H9 (cell line): Measurements from ENCODE around the gene UGT1A7. TPM values are rescaled to one million over a fixed set of nuclear protein-coding genes. Genes with fewer than 3 reads are reported as not detected.

Experiments
- DNase-seq: peaks from one replicate; pipeline ENCODE4 v3.0.0-alpha.2; 2017
- H2AFZ ChIP-seq: one replicate; pipeline ENCODE4 v1.6.1; 2013; ENCODE audit warnings: mild to moderate bottlenecking, low read length, control low read depth, moderate library complexity
- H2AK5ac ChIP-seq: 2 replicates; pipeline ENCODE4 v1.6.1; 2013; ENCODE audit warnings: low read length, control low read depth, mixed read lengths; ENCODE audit not compliant: insufficient read length
- H2BK120ac ChIP-seq: one replicate; pipeline ENCODE4 v1.6.1; 2013; ENCODE audit warnings: low read depth, mild to moderate bottlenecking, low read length, control low read depth, inconsistent platforms; ENCODE audit not compliant: poor library complexity, severe bottlenecking
- H2BK12ac ChIP-seq: 2 replicates; pipeline ENCODE4 v1.6.1; 2013; ENCODE audit warnings: low read length, control low read depth, mixed read lengths, low read depth; ENCODE audit not compliant: insufficient read length
- H2BK15ac ChIP-seq: 2 replicates; pipeline ENCODE4 v1.6.1; 2013; ENCODE audit warnings: low read depth, low read length, control low read depth
- H2BK20ac ChIP-seq: one replicate; pipeline ENCODE4 v1.6.1; 2013; ENCODE audit warnings: low read depth, mild to moderate bottlenecking, low read length, control low read depth, inconsistent platforms; ENCODE audit not compliant: poor library complexity, severe bottlenecking
- H2BK5ac ChIP-seq: 2 replicates; pipeline ENCODE4 v1.6.1; 2013; ENCODE audit warnings: low read length, control low read depth, mixed read lengths; ENCODE audit not compliant: insufficient read length
- H3K14ac ChIP-seq: 2 replicates; pipeline ENCODE4 v1.6.1; 2013; ENCODE audit warnings: low read length, control low read depth; ENCODE audit not compliant: insufficient read depth
- H3K18ac ChIP-seq: 2 replicates; pipeline ENCODE4 v1.6.1; 2013; ENCODE audit warnings: low read depth, mild to moderate bottlenecking, mixed read lengths, low read length, control low read depth; ENCODE audit not compliant: insufficient read length
- H3K23ac ChIP-seq: 2 replicates; pipeline ENCODE4 v1.6.1; 2013; ENCODE audit warnings: low read length, control low read depth, mixed read lengths, low read depth; ENCODE audit not compliant: insufficient read length
- H3K23me2 ChIP-seq: 2 replicates; pipeline ENCODE4 v1.6.1; 2013; ENCODE audit warnings: low read depth, mild to moderate bottlenecking, mixed read lengths, low read length, control low read depth; ENCODE audit not compliant: insufficient read length, poor library complexity, severe bottlenecking
- H3K27ac ChIP-seq: 2 replicates; pipeline ENCODE4 v1.5.1; 2013; ENCODE audit warnings: low read length, control low read depth, mixed read lengths, low read depth; ENCODE audit not compliant: insufficient read length
- H3K27me3 ChIP-seq: 2 replicates; pipeline ENCODE4 v1.6.1; 2013; ENCODE audit warnings: low read length, control low read depth, inconsistent platforms; ENCODE audit not compliant: insufficient read depth
- H3K4ac ChIP-seq: 2 replicates; pipeline ENCODE4 v1.6.1; 2013; ENCODE audit warnings: low read depth, mild to moderate bottlenecking, control low read depth, inconsistent platforms, low read length, moderate library complexity
- H3K4me1 ChIP-seq: 2 replicates; pipeline ENCODE4 v1.6.1; 2013; ENCODE audit warnings: low read length, control low read depth, inconsistent platforms; ENCODE audit not compliant: insufficient read depth
- H3K4me2 ChIP-seq: 2 replicates; pipeline ENCODE4 v1.6.1; 2013; ENCODE audit warnings: low read length, control low read depth, mixed read lengths; ENCODE audit not compliant: insufficient read length, insufficient read depth
- H3K56ac ChIP-seq: 2 replicates; pipeline ENCODE4 v1.6.1; 2013; ENCODE audit warnings: low read depth, mild to moderate bottlenecking, mixed read lengths, low read length, control low read depth; ENCODE audit not compliant: insufficient read length
- H3K79me1 ChIP-seq: 2 replicates; pipeline ENCODE4 v1.6.1; 2013; ENCODE audit warnings: low read depth, mild to moderate bottlenecking, moderate library complexity, low read length, control low read depth, inconsistent platforms; ENCODE audit not compliant: insufficient read depth, poor library complexity, severe bottlenecking
- H3K79me2 ChIP-seq: 2 replicates; pipeline ENCODE4 v1.6.1; 2013; ENCODE audit warnings: low read length, control low read depth, inconsistent platforms; ENCODE audit not compliant: insufficient read depth
- H3K9ac ChIP-seq: 2 replicates; pipeline ENCODE4 v1.6.1; 2013; ENCODE audit warnings: low read length, control low read depth, mixed read lengths; ENCODE audit not compliant: insufficient read length; ENCODE audit errors: extremely low read depth
- H3K9me3 ChIP-seq: one replicate; pipeline ENCODE4 v1.6.1; 2013; ENCODE audit warnings: low read depth, low read length, inconsistent platforms; ENCODE audit not compliant: control insufficient read depth
- H3T11ph ChIP-seq: one replicate; pipeline ENCODE4 v1.6.1; 2013; ENCODE audit warnings: mild to moderate bottlenecking, low read length, control low read depth, inconsistent platforms
- H4K20me1 ChIP-seq: one replicate; pipeline ENCODE4 v1.6.1; 2013; ENCODE audit not compliant: control insufficient read depth, insufficient read length, insufficient read depth
- H4K5ac ChIP-seq: 2 replicates; pipeline ENCODE4 v1.6.1; 2013; ENCODE audit warnings: low read depth, mild to moderate bottlenecking, mixed read lengths, low read length, control low read depth; ENCODE audit not compliant: insufficient read length
- H4K8ac ChIP-seq: replicated peaks from 2 replicates; pipeline ENCODE4 v1.6.1; 2013; ENCODE audit warnings: low read length, control low read depth, mixed read lengths, low read depth; ENCODE audit not compliant: insufficient read length
- H4K91ac ChIP-seq: 2 replicates; pipeline ENCODE4 v1.6.1; 2013; ENCODE audit warnings: low read depth, mild to moderate bottlenecking, moderate library complexity, mixed read lengths, low read length, control low read depth; ENCODE audit not compliant: insufficient read length
- H3K27ac Mint-ChIP-seq, 3 experiments: 2 replicates in 2 of 3; 3 replicates in 1 of 3; pipeline ENCODE4 v1.8.0; 2020 to 2021; ENCODE audit warnings: mixed read lengths in 3 of 3, mild to moderate bottlenecking in 1 of 3, moderate library complexity in 1 of 3
- H3K27me3 Mint-ChIP-seq: 2 replicates; pipeline ENCODE4 v1.8.0; 2021; ENCODE audit warnings: low read depth, mild to moderate bottlenecking, moderate library complexity, mixed read lengths
- H3K36me3 Mint-ChIP-seq, 3 experiments: 2 replicates in 2 of 3; 3 replicates in 1 of 3; pipeline ENCODE4 v1.8.0; 2020 to 2021; ENCODE audit warnings: low read depth in 3 of 3, mixed read lengths in 3 of 3; ENCODE audit not compliant: insufficient read depth in 1 of 3
- H3K4me1 Mint-ChIP-seq, 2 experiments: 2 replicates each; pipeline ENCODE4 v1.8.0; 2020; ENCODE audit warnings: mixed read lengths in 2 of 2
- H3K4me3 Mint-ChIP-seq, 2 experiments: 2 replicates in 1 of 2; 3 replicates in 1 of 2; pipeline ENCODE4 v1.8.0; 2020 to 2021; ENCODE audit warnings: mild to moderate bottlenecking in 2 of 2, mixed read lengths in 2 of 2, moderate library complexity in 1 of 2
- H3K9me3 Mint-ChIP-seq, 2 experiments: 2 replicates in 1 of 2; 3 replicates in 1 of 2; pipeline ENCODE4 v1.8.0; 2020; ENCODE audit warnings: mild to moderate bottlenecking in 2 of 2, mixed read lengths in 2 of 2, moderate library complexity in 1 of 2
- CTCF ChIP-seq: fragments of 200-600 bp; sonication (generic); conservative IDR thresholded peaks from 3 replicates; pipeline ENCODE4 v1.8.0; 2021; ENCODE audit warnings: antibody characterized with exemption, mild to moderate bottlenecking
- WGBS: extraction: QIAGEN DNeasy Blood & Tissue Kit; methylation state at CpG from one replicate; pipeline ENCODE4 v1.1.7; 2013; ENCODE audit warnings: missing lambda C conversion rate, low lambda C conversion rate, mixed read lengths; ENCODE audit not compliant: insufficient read length; ENCODE audit errors: extremely low coverage; 5-methylcytosine and 5-hydroxymethylcytosine counted together
- total RNA-seq: library from RNA; stranded (reverse); gene quantifications from 2 replicates; pipeline ENCODE4 v1.2.1, GENCODE V29; 2021

Gene UGT1A7
- total RNA-seq, 1 experiment from 2014 or later = not detected

- Histone ChIP-seq H3K18ac (no peak overlapping the region), H2BK5ac (no peak overlapping the region), H3T11ph (no peak overlapping the region), H3K79me1 (no peaks in the 10 kb centered on the region), H3K14ac (no peak overlapping the region; the same call in 1 of the 2 replicates), H4K5ac (no peak overlapping the region), H4K91ac (no peak overlapping the region), H3K79me2 (no peaks in the 10 kb centered on the region), H3K23me2 (no peaks in the 10 kb centered on the region), H2AK5ac (no peak overlapping the region), H3K4me2 (no peak overlapping the region), H4K8ac (no peak overlapping the region), H3K9ac (no peak overlapping the region), H4K20me1 (no peaks in the 10 kb centered on the region), H3K27me3 (no peaks in the 10 kb centered on the region), H3K23ac (no peak overlapping the region), H2BK15ac (no peak overlapping the region), H3K4me1 (no peaks in the 10 kb centered on the region), H2BK12ac (no peak overlapping the region), H2AFZ (no peak overlapping the region), H3K9me3 (no peaks in the 10 kb centered on the region), H3K4ac (no peak overlapping the region), H3K56ac (no peak overlapping the region), H3K27ac (no peak overlapping the region), H2BK120ac (no peak overlapping the region), H2BK20ac (no peak overlapping the region)
- H3K9me3 Mint-ChIP-seq = peaks cover 0 to 3% of the 10 kb centered on the region in 2 experiments; a peak in 1 of 5 replicates
- H3K4me3 Mint-ChIP-seq = no peak overlapping the region
- WGBS = no CpG with 5 or more reads among the region's 18 CpGs
- no peak overlapping the region for H3K27ac Mint-ChIP-seq
- no peaks in the 10 kb centered on the region for H3K4me1 Mint-ChIP-seq
- peaks cover 10% of the 10 kb centered on the region for H3K27me3 Mint-ChIP-seq
- peak; percentile 23 for DNase-seq
- no peaks in the 10 kb centered on the region; a peak in 1 of 7 replicates for H3K36me3 Mint-ChIP-seq
- no peak for TF ChIP-seq CTCF
These were observed 109.6 kb downstream of the UGT1A7 start for GRCh38 chr2:233791151-233791882.
